Amniotic stem cell (primary cell): Measurements from ENCODE around the gene CGB2.
A peak's percentile ranks its signal among the peaks of the same experiment; 100 is the strongest.
"Not testable (repeated sequence)": the region's sequence is repeated elsewhere in the genome, so short reads cannot be mapped to it uniquely, and the experiment has no call there.

ENCODE experiments used
- DNase-seq: peaks from one replicate; lab custom pipeline; 2025; lab: John Stamatoyannopoulos, UW

CGB2 gene

GRCh38 chr19:49031642-49032301, at the start of gene CGB2:
CGB2 (plus strand) TSS chr19:49031890; CDS start chr19:49032096, 206 bp downstream.
- not testable (repeated sequence) for DNase-seq

GRCh38 chr19:48982280-48982679, 49.4 kb upstream of the CGB2 start:
- no peak for DNase-seq

GRCh38 chr19:48985711-48986110, 46.0 kb upstream of the CGB2 start:
- no peak for DNase-seq

- DNase-seq, result no peak
Measured at GRCh38 chr19:48986211-48986610, 45.5 kb upstream of the CGB2 start.

GRCh38 chr19:48987323-48987722, 44.4 kb upstream of the CGB2 start:
- no peak for DNase-seq

GRCh38 chr19:48988286-48988685, 43.4 kb upstream of the CGB2 start:
- no peak for DNase-seq

GRCh38 chr19:48988860-48989259, 42.8 kb upstream of the CGB2 start:
- no peak for DNase-seq

- no peak for DNase-seq
Measured at GRCh38 chr19:48989701-48990291, 41.9 kb upstream of the CGB2 start.

GRCh38 chr19:48990400-48990799, 41.3 kb upstream of the CGB2 start:
- DNase-seq, result no peak

- no peak for DNase-seq
Measured at GRCh38 chr19:48991011-48991609, 40.6 kb upstream of the CGB2 start.

GRCh38 chr19:48991873-48992580, 39.7 kb upstream of the CGB2 start:
- DNase-seq, result peak; percentile 74

- DNase-seq, result no peak
Measured at GRCh38 chr19:48992581-48993174, 39.0 kb upstream of the CGB2 start.

GRCh38 chr19:48993175-48994034, 38.3 kb upstream of the CGB2 start, which contains the start of the genes GYS1 and RUVBL2:
GYS1 (minus strand) TSS chr19:48993309; CDS start chr19:48993112, 197 bp downstream.
RUVBL2 (plus strand) TSS chr19:48993887; CDS start chr19:48993912, 25 bp downstream.
- peak; percentile 100 for DNase-seq

GRCh38 chr19:48994035-48994386, 37.7 kb upstream of the CGB2 start:
- no peak for DNase-seq

GRCh38 chr19:48997972-48998371, 33.7 kb upstream of the CGB2 start:
- DNase-seq, result no peak

GRCh38 chr19:48999481-49000325, 32.0 kb upstream of the CGB2 start:
- DNase-seq, result peak; percentile 23

- DNase-seq, result no peak
Measured at GRCh38 chr19:49004133-49004532, 27.6 kb upstream of the CGB2 start.

GRCh38 chr19:49004964-49005614, 26.6 kb upstream of the CGB2 start:
- no peak for DNase-seq

- DNase-seq, result no peak
Measured at GRCh38 chr19:49006905-49007304, 24.8 kb upstream of the CGB2 start.

GRCh38 chr19:49009828-49010227, 21.9 kb upstream of the CGB2 start:
- no peak for DNase-seq
